NCI-H446 (cell line): ENCODE measurements around the gene DAPK1.

ENCODE experiments used
- DNase-seq, 2 experiments: peaks; one replicate each; lab custom pipeline; 2025; lab: John Stamatoyannopoulos, UW

Gene DAPK1

GRCh38 chr9:87748881-87749280 lies 251.2 kb downstream of the DAPK1 start:
- no peak for DNase-seq

DNA sequence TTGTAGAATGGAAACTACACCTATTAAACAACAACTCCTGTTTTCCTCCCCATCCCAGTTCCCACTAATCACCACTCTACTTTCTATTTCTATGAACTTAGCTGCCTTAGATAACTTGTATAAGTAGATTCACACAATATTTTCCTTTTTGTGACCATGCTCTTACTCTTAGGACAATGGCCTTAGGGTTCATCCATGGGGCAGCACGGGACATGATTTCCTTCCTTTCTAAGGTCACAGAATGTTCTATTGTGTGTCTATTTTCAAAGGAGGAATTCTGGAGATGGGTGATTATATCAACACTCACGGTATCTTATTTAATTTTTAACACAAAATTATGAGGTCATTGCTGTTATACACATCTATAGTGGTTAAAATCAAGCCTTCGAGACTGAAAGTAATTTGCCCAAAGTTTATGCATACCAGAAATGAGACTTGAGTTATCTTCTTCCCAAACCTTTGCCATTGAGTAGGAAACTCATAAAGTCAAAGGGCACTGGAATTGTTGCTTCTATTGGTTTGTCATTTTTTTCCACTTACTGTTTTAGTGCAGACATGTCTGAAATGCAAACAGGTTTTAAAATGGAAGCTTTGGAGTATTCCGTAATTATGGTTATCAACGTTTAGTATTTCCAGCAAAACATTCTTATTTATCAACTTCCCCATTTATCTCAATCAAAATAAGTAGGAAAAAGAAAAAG lies 251.8 kb downstream of the DAPK1 start:
- DNase-seq, result no peak

DNA sequence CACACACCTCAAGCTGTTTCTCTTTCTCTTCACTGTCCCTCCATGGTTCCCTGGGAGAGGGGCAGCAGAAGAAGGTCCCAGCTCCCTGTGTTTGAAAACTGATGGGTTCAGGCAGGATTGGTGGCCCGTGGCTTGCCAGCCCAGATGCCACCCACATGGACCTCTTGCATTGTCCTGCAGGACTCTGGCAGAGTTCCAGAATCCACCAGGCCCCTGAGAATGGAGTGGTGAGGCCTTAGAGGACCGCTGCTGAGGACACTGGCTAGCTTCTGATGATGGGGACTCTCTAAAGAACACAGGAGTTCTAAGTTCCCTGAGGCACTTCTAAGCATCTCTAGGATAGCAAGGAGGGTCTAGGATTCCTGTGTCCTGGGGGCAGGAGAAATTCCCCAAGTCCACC lies 253.1 kb downstream of the DAPK1 start:
- DNase-seq, result no peak

GRCh38 chr9:87751423-87751822 lies 253.8 kb downstream of the DAPK1 start:
- no peak for DNase-seq

- no peak for DNase-seq
These were observed 254.2 kb downstream of the DAPK1 start for GRCh38 chr9:87751868-87752267.

DNA sequence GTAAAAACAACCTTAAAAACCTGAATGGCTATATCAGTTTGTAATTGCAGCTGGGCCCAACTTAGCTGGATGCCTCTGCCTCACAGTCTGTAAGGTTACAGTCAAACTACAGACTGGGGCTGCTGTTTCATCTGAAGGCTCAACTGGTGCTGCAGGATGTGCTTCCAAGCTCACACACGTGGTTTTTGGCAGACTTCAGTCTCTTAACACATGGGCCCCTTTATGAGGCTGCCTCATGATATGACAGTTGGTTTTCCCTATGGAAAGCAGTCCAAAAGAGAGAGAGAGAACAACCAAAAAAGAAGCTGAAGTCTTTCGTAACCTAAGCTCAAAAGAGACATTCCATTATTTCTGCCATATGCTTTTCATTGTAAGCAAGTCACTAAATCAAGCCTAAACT lies 255.6 kb downstream of the DAPK1 start:
- no peak for DNase-seq
